Measurements from ENCODE around the gene FLYWCH2.

- TF ChIP-seq CTCF (IDR thresholded peaks at IDR 0.05; ENCODE audit: insufficient read depth, low read length, poor library complexity, severe bottlenecking) (no peak), EZH2phosphoT487 (conservative IDR thresholded peaks at IDR 0.05; ENCODE audit: low read length) (no peak)
These were observed 17.6 kb downstream of the FLYWCH2 start for GRCh38 chr16:2900526-2901075.
